Stimulated activated CD8-positive, alpha-beta memory T cell treated with anti-CD3 and anti-CD28 coated beads, Interleukin-12 subunit alpha, Interleukin-12 subunit beta, amount 100 ng/mL, for 4 hours (primary cell): ENCODE data around the gene MPC1L.
A peak's percentile ranks its signal among the peaks of the same experiment; 100 is the strongest.

Experiments
- DNase-seq: peaks from one replicate; pipeline ENCODE4 v3.0.0-alpha.2; 2020; ENCODE audit warnings: low read depth

The MPC1L gene

GRCh38 chrX:40628506-40628905 lies 5.3 kb downstream of the MPC1L start:
- no peak for DNase-seq

DNA sequence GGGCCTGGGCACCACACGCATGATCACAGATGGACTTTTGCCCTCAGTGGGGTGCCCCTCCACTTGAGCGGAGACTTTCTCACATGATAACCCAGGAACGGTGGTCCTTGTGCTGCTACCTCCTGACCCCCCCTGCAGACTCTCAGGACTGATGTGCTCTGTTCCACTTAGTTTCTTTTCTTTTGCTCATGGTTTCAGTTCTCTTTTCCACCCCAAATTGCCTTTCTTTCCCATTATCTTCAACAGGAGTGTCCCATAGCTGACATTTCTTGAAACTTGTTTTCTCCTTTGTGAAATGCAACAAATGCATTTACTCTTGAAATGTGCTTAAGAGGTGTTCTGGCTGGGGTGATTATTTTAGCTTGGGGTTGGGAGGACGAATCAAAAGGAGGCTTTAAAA lies 9.0 kb downstream of the MPC1L start:
- no peak for DNase-seq

DNA sequence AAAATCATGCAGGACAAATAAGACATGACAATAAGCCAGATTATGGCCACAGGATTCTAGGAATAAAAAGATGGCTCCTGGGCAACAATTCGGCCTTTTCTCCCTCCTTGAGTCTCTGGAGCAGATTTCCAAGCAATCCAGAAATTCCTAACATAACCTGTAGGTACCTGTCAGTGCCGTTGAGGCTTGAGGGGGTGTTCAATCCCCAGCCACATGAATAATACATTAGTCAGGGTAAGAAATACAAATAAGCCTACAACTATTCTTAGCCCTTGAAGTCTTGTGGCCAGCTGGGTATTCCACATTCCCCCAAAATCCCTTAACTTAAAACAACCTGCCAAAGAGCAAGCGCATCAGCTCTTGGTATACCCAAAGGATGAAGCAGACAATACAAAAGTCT lies 14.5 kb downstream of the MPC1L start:
- no peak for DNase-seq

DNA sequence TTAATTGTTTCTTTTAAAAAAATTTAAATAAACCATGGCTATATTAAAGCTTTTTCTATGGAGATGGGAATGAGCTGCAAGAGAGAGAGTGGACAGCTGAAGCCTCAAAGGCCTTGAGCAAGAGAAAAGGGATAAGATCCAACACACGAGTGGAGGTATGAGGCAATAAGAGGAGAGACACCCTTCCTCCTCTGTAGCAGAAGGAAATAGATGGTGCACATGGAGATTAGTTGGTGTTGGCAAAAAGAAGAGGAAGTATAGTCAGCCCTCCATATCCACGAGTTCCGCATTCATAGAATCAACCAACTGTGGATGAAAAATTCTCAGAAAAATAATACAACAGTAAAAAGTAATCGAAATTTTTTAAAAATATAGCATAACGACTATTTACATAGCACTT lies 20.9 kb downstream of the MPC1L start:
- no peak for DNase-seq

DNA sequence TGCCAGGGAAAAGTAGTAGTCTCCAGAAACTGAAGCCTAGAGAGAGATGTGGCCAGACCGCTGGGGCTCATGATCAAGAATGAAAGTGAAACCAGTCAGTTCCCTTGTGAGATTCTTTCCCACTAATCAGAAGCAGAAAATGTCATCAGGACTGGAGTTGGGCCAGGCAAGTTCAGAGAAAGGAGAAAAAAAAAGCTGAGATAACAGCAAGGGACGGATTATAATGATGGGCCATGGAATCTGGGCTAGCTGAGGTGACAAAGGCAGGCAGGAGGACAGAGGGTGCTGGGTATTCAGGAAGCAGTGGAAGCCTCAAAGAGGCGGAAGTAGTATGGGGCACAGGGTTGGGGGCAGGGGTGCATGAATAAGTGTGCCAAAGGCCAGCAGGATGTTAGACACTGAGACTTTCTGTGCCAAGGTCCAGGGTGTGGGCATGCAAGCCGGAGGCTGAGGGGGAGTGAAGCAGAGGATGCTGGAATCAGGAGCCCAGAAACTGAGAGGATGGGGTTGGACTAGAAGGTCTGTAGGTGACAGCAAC lies 21.7 kb downstream of the MPC1L start:
- DNase-seq = peak; percentile 25

DNA sequence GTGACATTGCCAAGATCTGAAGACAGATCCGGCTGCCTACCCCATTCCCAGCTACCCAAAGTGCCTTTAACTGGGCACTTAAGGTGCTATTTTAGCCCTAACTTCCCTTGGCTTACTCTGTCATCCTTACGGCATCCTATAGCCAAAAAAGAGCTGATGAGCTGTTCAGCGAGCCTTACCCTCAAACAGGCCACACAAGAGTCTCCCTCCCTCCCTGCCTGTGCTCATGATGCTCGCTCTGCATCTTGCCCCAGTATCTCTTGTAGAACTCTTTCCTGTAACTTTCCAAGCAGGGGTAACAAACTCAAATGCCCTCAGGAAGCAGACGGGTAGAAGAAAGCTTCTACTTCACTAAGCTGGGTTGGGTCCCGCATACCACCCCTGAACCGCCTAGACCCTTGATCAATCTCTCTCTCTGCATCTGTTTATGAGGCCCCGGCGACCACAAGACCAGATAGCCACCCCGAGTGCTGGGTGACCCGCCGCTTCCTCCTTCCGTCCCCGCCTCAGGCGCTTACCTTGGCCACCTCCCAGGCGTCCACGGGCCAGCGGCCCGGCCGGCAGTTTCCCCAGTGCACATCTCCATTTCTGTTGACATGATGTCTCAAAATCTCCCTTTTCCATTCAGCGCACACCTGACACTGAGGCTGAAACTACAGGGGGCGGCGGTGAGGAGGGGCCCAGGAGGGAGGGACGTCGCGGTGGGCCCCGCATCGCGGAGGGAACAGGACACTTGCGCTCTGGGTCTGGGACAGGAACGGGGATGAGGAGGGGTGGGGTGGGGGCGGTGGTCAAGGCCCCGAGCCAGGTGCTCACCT lies 23.5 kb downstream of the MPC1L start:
- peak; percentile 15 for DNase-seq

DNA sequence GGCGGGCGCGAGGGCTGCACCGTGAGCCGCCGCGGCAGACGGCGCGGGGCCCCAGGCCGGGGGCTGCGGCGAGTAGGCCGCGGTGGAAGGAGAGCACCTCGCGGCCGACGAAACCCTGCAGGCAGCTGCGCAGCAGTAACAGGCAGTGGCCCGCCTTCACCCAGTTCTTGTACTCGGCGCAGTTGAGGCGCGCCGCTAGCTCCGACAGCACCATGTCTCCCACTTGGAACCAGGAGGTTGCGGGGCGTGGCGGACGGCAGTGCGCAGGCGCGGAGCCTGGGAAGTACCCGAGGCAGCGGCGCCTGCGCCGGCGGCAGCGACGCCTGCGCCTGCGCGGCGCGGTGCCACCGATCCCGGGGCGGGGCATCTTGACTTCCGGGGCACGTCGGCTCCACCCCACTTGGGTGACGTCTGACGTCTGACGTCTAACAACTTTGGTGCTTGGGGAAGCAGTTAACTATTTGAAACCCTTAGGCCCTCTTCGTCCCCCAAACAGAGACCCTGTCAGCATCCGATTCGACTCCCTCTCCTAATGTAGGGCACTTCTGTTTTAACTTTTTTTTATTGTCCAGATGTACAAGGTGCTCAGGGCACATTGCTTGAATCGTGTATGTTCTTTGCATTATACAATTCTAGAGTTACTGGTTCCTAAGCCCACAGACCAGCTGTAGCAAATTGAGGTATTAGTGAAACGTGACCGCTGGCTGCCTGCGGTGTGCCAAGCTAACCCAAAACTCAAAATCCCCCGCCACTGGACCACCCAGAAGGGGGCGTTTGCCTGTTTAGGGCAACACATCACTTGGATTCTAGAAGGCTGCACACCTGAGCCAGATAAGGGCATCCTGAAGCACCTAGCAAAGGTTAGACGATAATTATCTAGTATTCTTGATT lies 24.3 kb downstream of the MPC1L start, which contains the start of gene CXorf38:
CXorf38 (minus strand) TSS at position 255 of the 891 bp plus-strand sequence; CDS start at position 214, 41 bp downstream.
- DNase-seq = peak; percentile 95

DNA sequence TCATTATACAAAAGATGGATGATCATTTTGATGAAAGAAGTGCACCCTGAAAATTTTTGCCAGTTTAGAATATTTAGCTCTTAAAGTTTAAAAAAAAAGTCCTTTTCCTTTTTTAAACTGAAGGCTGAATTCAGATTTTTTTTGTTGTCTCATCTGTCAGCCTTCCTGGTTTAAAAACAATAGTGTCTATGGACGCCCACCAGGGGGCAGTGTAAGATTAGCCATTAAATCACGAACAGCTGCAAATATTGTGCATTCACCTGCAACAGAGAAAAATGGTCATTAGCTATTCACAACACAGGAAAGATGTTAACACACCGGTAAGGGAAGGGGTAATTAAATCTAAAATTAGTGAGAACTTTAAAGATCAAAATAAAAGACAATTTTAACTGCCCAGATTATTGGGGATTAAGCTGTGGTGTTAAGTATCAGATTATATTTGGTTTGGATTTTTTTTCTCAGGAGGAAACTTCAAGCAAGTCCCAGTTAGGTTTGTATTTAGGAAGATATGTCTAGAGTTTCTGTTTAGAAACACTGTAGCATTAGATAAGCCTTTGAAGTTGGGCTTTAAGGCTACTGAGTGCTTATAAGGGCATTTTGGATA lies 28.5 kb downstream of the MPC1L start:
- peak; percentile 38 for DNase-seq

- DNase-seq = no peak
Observed at GRCh38 chrX:40652664-40653063, 29.4 kb downstream of the MPC1L start.

DNA sequence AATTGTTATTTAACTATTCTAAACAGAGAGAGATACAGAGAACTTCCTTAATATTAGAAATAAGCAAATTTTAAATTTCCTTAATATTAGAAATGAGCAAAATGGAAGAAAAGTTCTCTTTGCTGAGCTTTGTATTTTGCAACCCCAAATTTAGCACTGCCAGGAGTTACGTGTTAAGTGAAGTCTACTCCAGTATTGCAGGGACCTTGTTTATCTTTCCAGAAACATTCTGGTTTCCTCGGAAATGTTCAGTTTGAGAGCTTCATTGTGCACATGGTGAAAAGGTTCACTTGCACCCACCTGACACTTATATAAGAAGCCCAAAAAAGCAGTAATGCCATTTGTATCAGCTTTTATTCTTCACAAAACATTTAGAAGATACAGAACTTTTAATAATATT lies 30.3 kb downstream of the MPC1L start:
- DNase-seq = no peak

- no peak for DNase-seq
Observed at GRCh38 chrX:40660381-40660780, 37.2 kb downstream of the MPC1L start.

DNA sequence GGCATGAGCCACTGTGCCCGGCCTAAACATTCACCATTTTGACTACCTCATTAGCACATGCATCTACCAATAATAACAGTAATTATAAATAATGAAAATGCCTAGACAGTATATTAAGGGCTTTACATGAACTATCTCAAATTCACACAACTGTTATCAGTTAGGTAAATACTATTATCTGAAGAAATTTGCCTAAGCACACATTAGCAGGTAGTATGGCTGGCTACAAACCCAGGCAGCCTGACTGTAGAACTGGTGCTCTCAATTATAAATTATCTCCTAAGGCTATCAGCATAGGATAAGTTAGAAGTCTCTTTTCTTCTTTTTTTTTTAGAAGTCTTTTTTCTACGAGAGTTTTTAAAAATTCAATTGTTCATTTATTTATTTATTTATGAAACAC lies 38.3 kb downstream of the MPC1L start:
- DNase-seq = no peak

DNA sequence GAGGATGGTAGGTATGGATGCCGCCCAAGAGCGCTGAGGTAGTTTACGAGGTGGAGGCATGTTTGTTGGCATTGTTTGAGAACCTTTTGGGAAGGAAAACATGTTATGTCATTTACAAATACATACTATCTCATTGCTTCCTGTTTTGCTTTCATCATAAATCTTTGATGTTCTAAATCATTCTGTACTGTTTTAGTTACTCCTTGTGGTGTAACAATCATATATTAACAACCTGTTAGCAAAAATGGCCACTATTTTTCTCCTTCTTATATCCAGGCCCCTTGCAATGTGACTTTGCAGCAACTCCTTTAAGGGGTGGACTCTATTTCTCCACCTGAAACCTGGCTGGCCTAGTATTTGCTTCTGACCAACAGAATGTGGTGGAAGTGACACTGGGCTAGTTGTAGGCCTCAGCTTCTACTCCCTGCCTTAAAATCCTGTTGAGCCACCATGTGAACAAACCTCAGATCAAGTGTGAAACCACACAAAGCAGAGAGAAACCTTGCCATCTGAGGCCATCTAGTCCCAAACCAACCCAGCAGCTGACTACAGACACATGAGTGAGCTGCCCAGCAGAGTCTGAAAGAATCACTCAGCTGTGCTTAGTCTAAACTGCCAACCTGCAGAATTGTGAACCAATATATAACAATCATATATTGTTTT lies 40.0 kb downstream of the MPC1L start:
- no peak for DNase-seq

DNA sequence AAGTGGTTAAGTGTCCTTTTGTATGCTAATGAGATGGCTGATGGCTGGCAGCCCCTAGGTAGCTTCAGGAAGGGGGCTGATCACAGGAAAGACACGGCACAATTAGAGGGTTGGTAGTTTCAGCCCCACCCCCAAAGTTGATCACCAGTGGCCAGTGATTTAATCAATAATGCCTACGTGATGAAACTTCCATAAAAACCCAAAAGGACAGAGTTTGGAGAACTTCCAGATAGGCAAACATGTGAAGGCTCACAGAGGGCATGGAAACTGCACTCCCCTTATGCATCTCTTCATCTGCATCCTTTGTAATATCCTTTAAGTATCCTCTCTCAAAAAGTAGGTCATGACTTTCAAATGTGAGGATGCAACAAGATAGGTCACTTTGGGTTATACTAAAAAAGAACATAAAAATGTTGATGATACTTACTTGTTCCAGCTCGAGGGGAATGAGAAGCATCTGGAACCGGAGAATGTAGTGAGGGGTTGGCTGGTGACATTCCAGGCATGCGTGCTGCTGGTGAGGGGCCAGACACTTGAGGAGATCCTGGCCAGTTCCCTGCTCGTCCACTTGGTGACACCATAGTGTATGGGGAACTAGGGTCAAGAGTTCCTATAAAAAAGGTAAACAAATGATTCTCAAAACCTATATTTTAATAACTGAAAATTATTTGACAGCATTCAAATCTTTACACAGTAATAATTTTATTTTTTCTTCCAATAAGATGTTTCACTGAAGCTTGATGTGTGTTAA lies 40.8 kb downstream of the MPC1L start:
- DNase-seq = no peak

DNA sequence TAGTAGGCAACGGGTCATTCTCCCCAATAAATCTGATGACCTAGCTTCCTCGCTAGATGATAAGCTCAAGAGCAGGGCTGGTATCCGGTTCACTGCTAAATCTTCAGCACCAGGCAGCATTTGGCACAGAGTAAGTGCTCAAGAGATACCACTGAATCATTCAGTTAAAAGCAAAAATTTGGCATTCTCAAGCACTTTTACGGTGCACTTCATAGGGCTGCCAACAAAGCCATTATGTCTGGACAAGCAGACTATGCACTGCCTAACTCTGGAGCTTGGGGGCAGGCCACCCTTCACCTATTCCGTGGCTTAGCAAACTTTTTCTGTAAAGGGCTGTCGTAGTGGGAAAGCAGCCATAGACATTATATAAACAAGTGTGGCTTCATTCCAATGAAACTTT lies 47.9 kb downstream of the MPC1L start:
- no peak for DNase-seq
